ENCODE results near the gene FBLN2. TPM values are rescaled to one million over a fixed set of nuclear protein-coding genes. Genes with fewer than 3 reads are reported as not detected.
A peak's percentile ranks its signal among the peaks of the same experiment; 100 is the strongest.

The FBLN2 gene
- total RNA-seq, 1 donor from 2014 or later = 323 TPM

GRCh38 chr3:13648060-13649001, 99.4 kb downstream of the FBLN2 start:
- no peaks in the 10 kb centered on the region for H3K27me3 ChIP-seq
- peak in 1 of 2 donors; percentile 88 for DNase-seq (ENCODE audit: low spot score in 2 of 2)
- no peaks in the 10 kb centered on the region for H3K9me3 ChIP-seq
- no peak overlapping the region for H3K4me3 ChIP-seq
- H3K36me3 ChIP-seq = no peaks in the 10 kb centered on the region
- H3K4me1 ChIP-seq = peaks cover 0 to 10% of the 10 kb centered on the region in 2 donors
- intact Hi-C loops (cut with DNase I) = loop anchor here (1.0 to 2.0 kb wide), 2 partner anchors 152 to 556 kb away; no protein-coding TSS in a partner anchor
- no peak overlapping the region for H3K27ac ChIP-seq
- TF ChIP-seq CTCF (IDR thresholded peaks at IDR 0.05) = peak; percentile 89 to 96 (median 92)

- no peak overlapping the region for H3K27ac ChIP-seq
- H3K36me3 ChIP-seq = no peaks in the 10 kb centered on the region
These were observed 101.5 kb downstream of the FBLN2 start for GRCh38 chr3:13650210-13651056.

GRCh38 chr3:13651057-13651400, 102.1 kb downstream of the FBLN2 start:
- DNase-seq (ENCODE audit: low spot score in 2 of 2) = no peak
- H3K27ac ChIP-seq = no peak overlapping the region
- intact Hi-C loops (cut with DNase I) = no loop called here

More at GRCh38 chr3:13650210-13651056, 101.5 kb downstream of the FBLN2 start:
- intact Hi-C loops (cut with DNase I) = no loop called here
- Histone ChIP-seq H3K4me3 (no peak overlapping the region), H3K4me1 (peaks cover 0 to 10% of the 10 kb centered on the region in 2 donors), H3K9me3 (no peaks in the 10 kb centered on the region), H3K27me3 (no peaks in the 10 kb centered on the region)
- DNase-seq (ENCODE audit: low spot score in 2 of 2) = peak in 1 of 2 donors; percentile 75
- TF ChIP-seq CTCF (IDR thresholded peaks at IDR 0.05) = peak; percentile 91 to 100 (median 99)

GRCh38 chr3:13651775-13652428, 103.0 kb downstream of the FBLN2 start:
- H3K9me3 ChIP-seq = no peaks in the 10 kb centered on the region
- intact Hi-C loops (cut with DNase I) = no loop called here
- no peak overlapping the region for H3K27ac ChIP-seq
- no peak for TF ChIP-seq CTCF (IDR thresholded peaks at IDR 0.05)
- no peak for DNase-seq (ENCODE audit: low spot score in 2 of 2)
- peaks cover 0 to 10% of the 10 kb centered on the region in 2 donors for H3K4me1 ChIP-seq
- no peak overlapping the region for H3K4me3 ChIP-seq
- H3K27me3 ChIP-seq = no peaks in the 10 kb centered on the region
- H3K36me3 ChIP-seq = no peaks in the 10 kb centered on the region

More at GRCh38 chr3:13651057-13651400, 102.1 kb downstream of the FBLN2 start:
- peaks cover 0 to 10% of the 10 kb centered on the region in 2 donors for H3K4me1 ChIP-seq
- H3K27me3 ChIP-seq = no peaks in the 10 kb centered on the region
- no peak for TF ChIP-seq CTCF (IDR thresholded peaks at IDR 0.05)
- no peaks in the 10 kb centered on the region for H3K36me3 ChIP-seq
- no peaks in the 10 kb centered on the region for H3K9me3 ChIP-seq
- H3K4me3 ChIP-seq = no peak overlapping the region

DNA sequence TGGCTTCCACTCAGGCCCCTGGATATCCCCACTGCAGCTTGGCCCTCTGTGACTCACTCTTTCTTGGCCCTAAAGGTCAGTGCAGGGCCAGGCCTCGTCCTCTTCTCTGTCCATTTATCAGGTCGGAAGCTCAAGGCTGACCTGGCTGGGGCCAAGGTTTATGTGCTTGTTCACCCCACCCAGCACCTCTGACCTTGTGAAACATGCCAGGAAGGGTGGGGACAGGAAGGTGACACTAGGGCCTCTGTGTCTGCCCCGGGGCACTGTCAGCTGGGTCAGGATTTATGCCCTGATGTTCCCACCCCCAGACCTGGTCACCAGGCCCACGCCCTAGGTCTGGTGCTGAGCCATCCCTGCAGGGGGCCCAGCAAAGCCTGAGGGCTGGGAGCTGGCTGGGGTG, 103.8 kb downstream of the FBLN2 start:
- no peaks in the 10 kb centered on the region for H3K27me3 ChIP-seq
- no peaks in the 10 kb centered on the region for H3K9me3 ChIP-seq
- no peak overlapping the region for H3K27ac ChIP-seq
- no peak for TF ChIP-seq CTCF (IDR thresholded peaks at IDR 0.05)
- no peak overlapping the region for H3K4me3 ChIP-seq
- no peaks in the 10 kb centered on the region for H3K36me3 ChIP-seq
- intact Hi-C loops (cut with DNase I) = no loop called here
- peaks cover 0 to 6% of the 10 kb centered on the region in 2 donors for H3K4me1 ChIP-seq
- DNase-seq (ENCODE audit: low spot score in 2 of 2) = no peak
